H1 (cell line): Measurements from ENCODE around the gene RAPH1. TPM values are rescaled to one million over a fixed set of nuclear protein-coding genes. Genes with fewer than 3 reads are reported as not detected.

ENCODE experiments used
- BCL11A ChIP-seq, 2 experiments: IDR thresholded peaks; one replicate each; pipeline ENCODE4 v1.6.1; 2011; ENCODE audit warnings: low read depth in 2 of 2, low read length in 2 of 2, mild to moderate bottlenecking in 2 of 2
- CBX5 ChIP-seq: fragments of 300-800, 300-1000 bp; sonication (generic); IDR thresholded peaks from 2 replicates; pipeline ENCODE4 v1.7.1; 2016; ENCODE audit warnings: antibody characterized with exemption, low read length, low read depth
- EP300 ChIP-seq, 2 experiments: IDR thresholded peaks; 1 replicate in 1 of 2; 2 replicates in 1 of 2; pipeline ENCODE4 v1.6.1; 2011 to 2012; ENCODE audit warnings: low read depth in 2 of 2, low read length in 2 of 2, mild to moderate bottlenecking in 2 of 2, borderline replicate concordance in 1 of 2, inconsistent platforms in 1 of 2, moderate library complexity in 1 of 2
- NRF1 ChIP-seq: IDR thresholded peaks from 2 replicates; pipeline ENCODE4 v1.6.1; 2011; ENCODE audit warnings: mild to moderate bottlenecking, low read depth, low read length, improper control_type of control experiment
- RFX5 ChIP-seq: IDR thresholded peaks from 2 replicates; pipeline ENCODE4 v1.6.1; 2011; ENCODE audit warnings: low read depth, low read length, improper control_type of control experiment, borderline replicate concordance
- SP2 ChIP-seq: IDR thresholded peaks from 2 replicates; pipeline ENCODE4 v1.6.1; 2012; ENCODE audit warnings: mild to moderate bottlenecking, low read length, inconsistent platforms
- TAF7 ChIP-seq: optimal IDR thresholded peaks from 2 replicates; pipeline ENCODE3; 2011; ENCODE audit warnings: low read depth, mild to moderate bottlenecking, inconsistent platforms, low read length, moderate library complexity, borderline replicate concordance
- polyA plus RNA-seq, 7 experiments: library from polyadenylated mRNA; depleted of rRNA in 3 of 7; stranded (reverse) in 5 of 7; unstranded in 2 of 7; fragments of >200 nt in 5 of 7; fragments of 200-250 nt in 2 of 7; gene quantifications; 1 replicate in 5 of 7; 2 replicates in 1 of 7; 4 replicates in 1 of 7; pipeline versions ENCODE4 v1.2.1 to v1.2.3, GENCODE V29; 2011 to 2013; ENCODE audit warnings: missing spikeins in 2 of 7, mixed read lengths in 2 of 7
- total RNA-seq: library from RNA; stranded (reverse); fragmentation: NEBNext Ultra II Directional; extraction: Animal tissue kit (Norgen Biotek cat#: 25700); gene quantifications from 2 replicates; pipeline ENCODE4 v1.2.1, GENCODE V29; 2021

The RAPH1 gene
- total and polyA plus RNA-seq, 2 of the 8 experiments (the other 6 are each of a cell fraction or from before 2014, with no cell fraction given): 3.8 to 27.4 TPM

DNA sequence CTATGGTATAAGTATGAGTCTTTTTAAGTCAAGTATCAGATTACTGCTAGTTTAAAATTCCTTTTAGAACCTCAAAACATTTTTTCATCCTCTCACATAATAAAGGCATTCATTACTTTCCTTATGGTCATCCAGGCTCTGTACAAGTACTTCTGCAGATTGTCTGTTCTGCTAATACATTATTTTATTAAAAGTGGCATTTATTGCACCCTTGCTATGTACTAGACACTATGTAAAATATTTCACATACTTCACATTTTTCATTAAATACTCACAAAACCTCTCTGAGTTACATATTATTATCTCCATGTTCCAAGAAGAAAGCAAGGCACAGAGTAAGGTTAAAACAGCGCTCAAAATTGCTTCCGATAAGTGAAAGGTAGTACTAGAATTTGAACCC, 84.1 kb downstream of the RAPH1 start (continued):
- TF ChIP-seq NRF1 (no peak), RFX5 (no peak), EP300 (IDR thresholded peaks at IDR 0.05; ENCODE audit: borderline replicate concordance in 1 of 2, low read depth in 2 of 2, low read length in 2 of 2) (no peak), TAF7 (no peak), BCL11A (IDR thresholded peaks at IDR 0.05; ENCODE audit: low read depth in 2 of 2, low read length in 2 of 2) (no peak), SP2 (no peak), CBX5 (no peak)
